ENCODE results near the gene ABL1.

Gene ABL1

GRCh38 chr9:130824643-130825350 lies 10.3 kb upstream of the ABL1 start (continued):
- TF ChIP-seq YY1 (tag by site-specific recombination; IDR thresholded peaks at IDR 0.05) (no peak), ZNF626 (tag by site-specific recombination; IDR thresholded peaks at IDR 0.05) (no peak), ZBTB48 (tag by site-specific recombination; IDR thresholded peaks at IDR 0.05) (peak; percentile 90), ZNF146 (tag by site-specific recombination; IDR thresholded peaks at IDR 0.05) (no peak), BCL6B (tag by site-specific recombination; IDR thresholded peaks at IDR 0.05) (no peak), ZNF398 (tag by site-specific recombination; IDR thresholded peaks at IDR 0.05) (peak; percentile 99), ZNF324 (tag by site-specific recombination; IDR thresholded peaks at IDR 0.05) (0 out of 2 replicates have a peak, but pooled peaks have one; percentile 33), ZNF558 (tag by site-specific recombination; IDR thresholded peaks at IDR 0.05) (no peak), ZNF394 (tag by site-specific recombination; IDR thresholded peaks at IDR 0.05; ENCODE audit: borderline replicate concordance) (no peak; the same call in 1 of the 2 replicates), ZNF202 (tag by site-specific recombination; IDR thresholded peaks at IDR 0.05; ENCODE audit: borderline replicate concordance) (no peak), ZNF600 (tag by site-specific recombination; IDR thresholded peaks at IDR 0.05) (peak; percentile 88), REST (tag by site-specific recombination; IDR thresholded peaks at IDR 0.05) (no peak), MZF1 (tag by site-specific recombination; IDR thresholded peaks at IDR 0.05; ENCODE audit: borderline replicate concordance) (peak; percentile 100), ZNF677 (tag by site-specific recombination; IDR thresholded peaks at IDR 0.05) (no peak), MEIS1 (CRISPR knock-in tag; IDR thresholded peaks at IDR 0.05; ENCODE audit: borderline replicate concordance) (no peak), HOXA7 (CRISPR knock-in tag; IDR thresholded peaks at IDR 0.05; ENCODE audit: borderline replicate concordance) (no peak), ZBTB20 (tag by site-specific recombination; IDR thresholded peaks at IDR 0.05) (peak; percentile 59; the same call in 1 of the 2 replicates), PRDM6 (tag by site-specific recombination; IDR thresholded peaks at IDR 0.05) (peak; percentile 100), ZNF768 (tag by site-specific recombination; IDR thresholded peaks at IDR 0.05) (no peak)
- TF ChIP-seq, protein P1, sequence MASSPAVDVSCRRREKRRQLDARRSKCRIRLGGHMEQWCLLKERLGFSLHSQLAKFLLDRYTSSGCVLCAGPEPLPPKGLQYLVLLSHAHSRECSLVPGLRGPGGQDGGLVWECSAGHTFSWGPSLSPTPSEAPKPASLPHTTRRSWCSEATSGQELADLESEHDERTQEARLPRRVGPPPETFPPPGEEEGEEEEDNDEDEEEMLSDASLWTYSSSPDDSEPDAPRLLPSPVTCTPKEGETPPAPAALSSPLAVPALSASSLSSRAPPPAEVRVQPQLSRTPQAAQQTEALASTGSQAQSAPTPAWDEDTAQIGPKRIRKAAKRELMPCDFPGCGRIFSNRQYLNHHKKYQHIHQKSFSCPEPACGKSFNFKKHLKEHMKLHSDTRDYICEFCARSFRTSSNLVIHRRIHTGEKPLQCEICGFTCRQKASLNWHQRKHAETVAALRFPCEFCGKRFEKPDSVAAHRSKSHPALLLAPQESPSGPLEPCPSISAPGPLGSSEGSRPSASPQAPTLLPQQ (tag by site-specific recombination; IDR thresholded peaks at IDR 0.05) = peak; percentile 71; the same call in 1 of the 2 replicates
- TF ChIP-seq, protein P2, sequence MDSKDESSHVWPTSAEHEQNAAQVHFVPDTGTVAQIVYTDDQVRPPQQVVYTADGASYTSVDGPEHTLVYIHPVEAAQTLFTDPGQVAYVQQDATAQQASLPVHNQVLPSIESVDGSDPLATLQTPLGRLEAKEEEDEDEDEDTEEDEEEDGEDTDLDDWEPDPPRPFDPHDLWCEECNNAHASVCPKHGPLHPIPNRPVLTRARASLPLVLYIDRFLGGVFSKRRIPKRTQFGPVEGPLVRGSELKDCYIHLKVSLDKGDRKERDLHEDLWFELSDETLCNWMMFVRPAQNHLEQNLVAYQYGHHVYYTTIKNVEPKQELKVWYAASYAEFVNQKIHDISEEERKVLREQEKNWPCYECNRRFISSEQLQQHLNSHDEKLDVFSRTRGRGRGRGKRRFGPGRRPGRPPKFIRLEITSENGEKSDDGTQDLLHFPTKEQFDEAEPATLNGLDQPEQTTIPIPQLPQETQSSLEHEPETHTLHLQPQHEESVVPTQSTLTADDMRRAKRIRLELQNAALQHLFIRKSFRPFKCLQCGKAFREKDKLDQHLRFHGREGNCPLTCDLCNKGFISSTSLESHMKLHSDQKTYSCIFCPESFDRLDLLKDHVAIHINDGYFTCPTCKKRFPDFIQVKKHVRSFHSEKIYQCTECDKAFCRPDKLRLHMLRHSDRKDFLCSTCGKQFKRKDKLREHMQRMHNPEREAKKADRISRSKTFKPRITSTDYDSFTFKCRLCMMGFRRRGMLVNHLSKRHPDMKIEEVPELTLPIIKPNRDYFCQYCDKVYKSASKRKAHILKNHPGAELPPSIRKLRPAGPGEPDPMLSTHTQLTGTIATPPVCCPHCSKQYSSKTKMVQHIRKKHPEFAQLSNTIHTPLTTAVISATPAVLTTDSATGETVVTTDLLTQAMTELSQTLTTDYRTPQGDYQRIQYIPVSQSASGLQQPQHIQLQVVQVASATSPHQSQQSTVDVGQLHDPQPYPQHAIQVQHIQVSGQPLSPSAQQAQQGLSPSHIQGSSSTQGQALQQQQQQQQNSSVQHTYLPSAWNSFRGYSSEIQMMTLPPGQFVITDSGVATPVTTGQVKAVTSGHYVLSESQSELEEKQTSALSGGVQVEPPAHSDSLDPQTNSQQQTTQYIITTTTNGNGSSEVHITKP (tag by site-specific recombination; IDR thresholded peaks at IDR 0.05) = peak; percentile 94
- TF ChIP-seq, protein P3, sequence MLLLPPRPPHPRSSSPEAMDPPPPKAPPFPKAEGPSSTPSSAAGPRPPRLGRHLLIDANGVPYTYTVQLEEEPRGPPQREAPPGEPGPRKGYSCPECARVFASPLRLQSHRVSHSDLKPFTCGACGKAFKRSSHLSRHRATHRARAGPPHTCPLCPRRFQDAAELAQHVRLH (tag by site-specific recombination; IDR thresholded peaks at IDR 0.05) = peak; percentile 94
- TF ChIP-seq, protein P4, sequence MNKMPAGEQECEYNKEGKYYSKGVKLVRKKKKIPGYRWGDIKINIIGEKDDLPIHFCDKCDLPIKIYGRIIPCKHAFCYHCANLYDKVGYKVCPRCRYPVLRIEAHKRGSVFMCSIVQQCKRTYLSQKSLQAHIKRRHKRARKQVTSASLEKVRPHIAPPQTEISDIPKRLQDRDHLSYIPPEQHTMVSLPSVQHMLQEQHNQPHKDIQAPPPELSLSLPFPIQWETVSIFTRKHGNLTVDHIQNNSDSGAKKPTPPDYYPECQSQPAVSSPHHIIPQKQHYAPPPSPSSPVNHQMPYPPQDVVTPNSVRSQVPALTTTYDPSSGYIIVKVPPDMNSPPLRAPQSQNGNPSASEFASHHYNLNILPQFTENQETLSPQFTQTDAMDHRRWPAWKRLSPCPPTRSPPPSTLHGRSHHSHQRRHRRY (tag by site-specific recombination; IDR thresholded peaks at IDR 0.05) = no peak

All from HEK293 (cell line).